NCI-H1694 treated with DMSO at 0.1 percent for 48 hours (cell line): ENCODE measurements around the gene GNAT1.
"Not testable (repeated sequence)": the region's sequence is repeated elsewhere in the genome, so short reads cannot be mapped to it uniquely, and the experiment has no call there.

Experiments
- DNase-seq: peaks from one replicate; lab custom pipeline; 2025; lab: John Stamatoyannopoulos, UW

The GNAT1 gene

DNA sequence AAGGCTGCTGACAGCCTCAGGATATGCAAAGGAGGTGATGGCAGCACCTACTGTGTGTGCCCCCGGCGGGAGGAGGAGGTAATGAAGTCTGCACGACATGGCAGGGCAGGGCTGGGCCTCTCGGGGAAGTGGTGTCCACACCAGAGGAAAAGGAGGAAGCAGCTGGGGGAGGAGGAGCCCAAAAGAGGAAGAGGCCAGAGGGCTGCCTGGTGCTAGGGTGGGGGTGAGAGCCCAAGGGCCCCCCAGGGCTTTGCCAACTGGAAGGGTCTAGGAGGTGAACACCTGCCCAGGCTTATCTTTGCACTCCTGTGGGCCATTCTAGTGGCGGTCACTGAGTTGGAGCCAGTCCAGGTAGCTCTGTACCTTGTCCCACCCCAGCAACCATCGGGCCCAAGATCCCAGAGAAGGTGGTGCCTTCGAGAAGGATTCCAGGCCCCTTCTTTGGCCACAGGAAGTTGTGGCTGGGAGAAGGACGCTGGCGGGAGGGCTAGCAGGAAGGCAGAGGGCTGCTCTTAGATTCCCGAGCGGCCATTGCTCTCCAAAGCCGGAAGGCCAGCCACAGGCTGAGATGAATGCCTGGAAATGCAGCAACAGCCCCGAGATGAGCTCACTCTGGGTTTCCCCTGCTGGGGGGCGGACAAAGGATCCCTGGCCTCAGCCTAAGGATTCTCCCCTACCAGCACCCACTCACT is 51.6 kb downstream of the GNAT1 start:
- DNase-seq = no peak

DNA sequence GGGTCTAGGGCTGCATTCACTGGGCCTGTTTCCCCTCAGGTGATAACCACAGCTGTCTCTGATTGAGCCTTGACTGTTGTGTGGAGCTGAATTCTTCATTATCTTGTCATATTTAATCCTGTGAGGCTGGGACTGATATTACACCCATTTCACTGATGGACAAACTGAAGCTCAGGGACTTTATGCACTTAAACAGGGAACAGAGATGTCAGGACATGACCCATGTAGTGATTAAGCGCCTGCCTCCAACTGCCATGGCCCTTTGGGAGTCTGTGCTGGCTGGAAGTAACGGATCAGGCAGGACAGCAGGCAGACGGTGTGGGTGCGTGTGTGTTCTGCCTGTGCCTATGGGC is 52.1 kb downstream of the GNAT1 start:
- no peak for DNase-seq

DNA sequence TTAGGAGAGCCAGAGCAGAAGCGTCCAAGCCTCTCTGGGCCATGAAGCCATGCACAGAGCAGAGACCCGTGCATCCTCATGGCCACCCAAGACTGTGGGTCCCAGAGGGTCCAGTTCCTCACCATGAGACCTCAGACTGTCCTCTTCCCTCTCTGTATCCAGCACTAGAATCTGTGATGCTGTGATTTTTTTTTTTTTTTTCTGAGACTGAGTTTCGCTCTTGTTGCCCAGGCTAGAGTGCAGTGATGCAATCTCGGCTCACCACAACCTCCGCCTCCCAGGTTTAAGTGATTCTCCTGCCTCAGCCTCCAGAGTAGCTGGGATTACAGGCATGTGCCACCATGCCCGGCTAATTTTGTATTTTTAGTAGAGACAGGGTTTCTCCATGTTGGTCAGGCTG is 53.4 kb downstream of the GNAT1 start:
- DNase-seq = not testable (repeated sequence)

DNA sequence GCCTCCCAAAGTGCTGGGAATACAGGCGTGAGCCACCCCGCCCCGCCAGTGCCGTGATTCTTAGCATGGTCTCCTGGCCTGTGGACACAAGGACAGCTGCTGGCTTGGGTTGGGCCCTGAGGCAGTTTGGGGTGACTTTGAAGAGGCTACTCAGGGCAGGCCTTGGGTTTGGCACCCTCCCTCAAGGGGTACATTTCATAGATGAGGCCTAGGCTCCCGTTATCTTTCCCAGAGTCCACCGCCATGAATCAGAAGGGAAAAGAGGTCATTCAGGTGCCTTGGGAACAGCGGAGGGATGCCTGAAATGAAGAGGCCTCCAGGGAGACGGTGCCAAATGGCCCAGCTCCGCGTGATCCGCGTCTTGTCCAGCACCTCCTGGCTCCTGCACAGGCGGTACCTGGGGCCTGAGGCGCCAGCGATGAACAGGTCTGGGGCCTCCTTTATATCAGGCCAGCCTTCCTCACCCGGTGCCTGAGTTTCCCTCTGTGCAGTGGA is 53.9 kb downstream of the GNAT1 start:
- DNase-seq = no peak

DNA sequence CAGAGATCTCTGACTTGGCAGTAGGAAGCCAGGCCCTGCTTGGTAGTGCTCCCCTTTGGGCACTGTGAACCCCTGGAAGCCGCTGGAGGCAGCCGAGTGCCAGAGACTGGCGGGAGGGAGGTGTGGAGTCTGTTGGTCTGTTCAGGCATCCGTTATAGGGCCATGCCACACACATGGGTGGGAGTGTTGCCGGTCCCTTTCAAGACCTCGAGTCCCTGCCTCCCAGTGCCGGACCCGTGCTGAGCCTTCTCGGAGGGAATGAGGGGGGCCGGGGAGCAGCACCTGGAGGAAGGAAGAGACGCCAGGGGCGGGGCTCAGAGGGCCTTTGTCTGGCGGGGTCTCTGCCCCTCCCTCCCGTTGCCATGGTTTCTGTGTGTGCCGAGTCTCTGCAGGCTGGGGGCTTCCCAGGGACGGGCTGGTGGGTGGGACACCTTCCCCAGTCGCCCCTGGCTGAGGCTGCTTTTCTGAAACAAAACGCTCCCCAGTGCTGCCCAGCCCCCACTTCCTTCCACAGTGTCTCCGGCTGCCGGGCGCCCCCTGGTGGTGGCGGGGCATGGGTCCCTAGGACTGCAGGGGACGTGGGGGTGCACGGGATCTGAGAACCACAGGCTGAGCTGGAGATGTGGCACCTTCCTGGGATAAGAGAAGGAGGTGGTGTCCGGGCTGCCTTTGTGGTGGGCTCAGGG is 54.6 kb downstream of the GNAT1 start:
- peak; percentile 36 for DNase-seq

DNA sequence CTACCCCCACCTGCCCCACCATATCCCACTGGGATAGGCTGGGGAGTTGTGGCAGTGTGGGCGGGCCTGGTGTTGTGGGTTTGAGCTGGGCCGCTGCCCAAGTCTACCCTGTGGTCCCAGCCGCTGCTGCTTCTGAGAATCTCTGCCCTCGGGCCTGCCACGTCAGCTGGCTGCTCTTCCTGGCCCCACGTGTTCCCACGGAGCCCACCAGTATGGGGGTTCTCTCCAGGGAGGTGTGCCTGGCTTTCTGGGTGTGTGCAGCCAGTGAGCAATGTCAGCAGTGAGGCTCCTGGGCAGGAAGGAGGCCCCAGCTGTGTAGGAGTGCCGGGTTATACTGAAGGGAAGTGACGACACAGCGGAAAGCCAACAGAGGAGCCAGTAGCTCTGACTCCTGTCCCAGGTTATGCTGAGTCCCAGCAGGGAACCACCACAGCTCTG is 55.1 kb downstream of the GNAT1 start:
- DNase-seq = no peak
